Activated effector memory CD4-positive, alpha-beta T cell treated with anti-CD3 and anti-CD28 coated beads, Interleukin-2, amount 50 U/mL, for 16 hours (primary cell): ENCODE data around the gene IDH1.
"Not testable (repeated sequence)": the region's sequence is repeated elsewhere in the genome, so short reads cannot be mapped to it uniquely, and the experiment has no call there.

Experiments used
- DNase-seq: peaks from one replicate; pipeline ENCODE4 v3.0.0-alpha.2; 2020

The IDH1 gene

GRCh38 chr2:208254871-208255556 is at the start of gene IDH1:
Gene IDH1 (minus strand): TSS chr2:208255071. CDS start chr2:208251551, 3,520 bp downstream.
- DNase-seq: peak; percentile 98

- no peak for DNase-seq
These were observed 49.3 kb upstream of the IDH1 start for GRCh38 chr2:208304157-208304556.

- no peak for DNase-seq
These were observed 46.2 kb upstream of the IDH1 start for GRCh38 chr2:208300847-208301618.

GRCh38 chr2:208297961-208298360 is 43.1 kb upstream of the IDH1 start:
- no peak for DNase-seq

GRCh38 chr2:208296610-208297009 is 41.7 kb upstream of the IDH1 start:
- no peak for DNase-seq

GRCh38 chr2:208295834-208296233 is 41.0 kb upstream of the IDH1 start:
- DNase-seq: no peak

- no peak for DNase-seq
These were observed 39.7 kb upstream of the IDH1 start for GRCh38 chr2:208294482-208295024.

- no peak for DNase-seq
These were observed 31.0 kb upstream of the IDH1 start for GRCh38 chr2:208285853-208286252.

GRCh38 chr2:208280933-208281332 is 26.1 kb upstream of the IDH1 start:
- DNase-seq: no peak

GRCh38 chr2:208280234-208280633 is 25.4 kb upstream of the IDH1 start:
- no peak for DNase-seq

- DNase-seq: no peak
These were observed 24.4 kb upstream of the IDH1 start for GRCh38 chr2:208279236-208279635.

- no peak for DNase-seq
These were observed 23.7 kb upstream of the IDH1 start for GRCh38 chr2:208278549-208278948.

GRCh38 chr2:208274748-208275147 is 19.9 kb upstream of the IDH1 start:
- DNase-seq: no peak

- no peak for DNase-seq
These were observed 14.2 kb upstream of the IDH1 start for GRCh38 chr2:208269091-208269490.

GRCh38 chr2:208268156-208268952 is 13.5 kb upstream of the IDH1 start:
- no peak for DNase-seq

- DNase-seq: not testable (repeated sequence)
These were observed 12.7 kb upstream of the IDH1 start for GRCh38 chr2:208267526-208267925.

- no peak for DNase-seq
These were observed 12.1 kb upstream of the IDH1 start for GRCh38 chr2:208266936-208267335.

GRCh38 chr2:208266553-208266893 is 11.7 kb upstream of the IDH1 start:
- DNase-seq: no peak

GRCh38 chr2:208265801-208266552 is 11.1 kb upstream of the IDH1 start, which contains the start of gene PIKFYVE:
Gene PIKFYVE (plus strand): TSS chr2:208266255. CDS start chr2:208271520, 5,265 bp downstream.
- DNase-seq: peak; percentile 94

- DNase-seq: peak; percentile 77
These were observed 10.5 kb upstream of the IDH1 start for GRCh38 chr2:208265371-208265800.

GRCh38 chr2:208256849-208257813 is 2.3 kb upstream of the IDH1 start:
- not testable (repeated sequence) for DNase-seq
